Keratinocyte (primary cell): Measurements from ENCODE around the gene ERICH2.

Source experiments
- CTCF ChIP-seq, 3 experiments: IDR thresholded peaks in 1 of 3; conservative IDR thresholded peaks in 1 of 3; optimal IDR thresholded peaks in 1 of 3; 2 replicates in 2 of 3; 3 replicates in 1 of 3; pipeline versions ENCODE3 to v1.5.1; 2011; ENCODE audit warnings: low read length in 3 of 3, mild to moderate bottlenecking in 3 of 3, moderate library complexity in 2 of 3, control low read depth in 1 of 3, inconsistent platforms in 1 of 3; ENCODE audit not compliant: insufficient read depth in 2 of 3; ENCODE audit errors: extremely low read depth in 1 of 3
- EZH2 ChIP-seq: IDR thresholded peaks from one replicate; pipeline ENCODE4 v1.6.1; 2012; ENCODE audit warnings: inconsistent platforms, mild to moderate bottlenecking, low read length, moderate library complexity

- no peak for TF ChIP-seq CTCF (optimal IDR thresholded peaks at IDR 0.05 in 1 of 3, IDR thresholded peaks at IDR 0.05 in 1 of 3, conservative IDR thresholded peaks at IDR 0.05 in 1 of 3; ENCODE audit: extremely low read depth in 1 of 3, insufficient read depth in 2 of 3, low read length in 3 of 3)
- TF ChIP-seq EZH2: no peak
Measured at GRCh38 chr2:170761572-170761971, 8.6 kb upstream of the ERICH2 start.
